K562 (cell line): ENCODE results near the gene PSMD4. TPM values are rescaled to one million over a fixed set of nuclear protein-coding genes. Genes with fewer than 3 reads are reported as not detected.
A peak's percentile ranks its signal among the peaks of the same experiment; 100 is the strongest.

ENCODE experiments used
- ATAC-seq: fragments of 200-7000 bp; cut with Tn5 transposase; 3 replicates; pipeline ENCODE4 v1.9.1; 2020; ENCODE audit warnings: moderate library complexity
- BruUV-seq: library from RNA; stranded (reverse); fragments of 400-500 nt; replicated peaks from 2 replicates; lab custom pipeline; 2021; lab: Mats Ljungman, UMichigan
- CTCF ChIA-PET: fragments of 300-600 bp; formaldehyde crosslinking; extraction: SDS; loops from one replicate; lab custom pipeline; 2021; ENCODE audit warnings: low intra/inter-chr PET ratio; lab: Yijun Ruan, JAX
- POLR2A ChIA-PET: fragments of 300-600, 350-650 bp; sonication (Branson Sonifier 250); formaldehyde crosslinking; extraction: SDS; loops from one replicate; lab custom pipeline; 2021; ENCODE audit warnings: antibody characterized with exemption, inconsistent platforms; lab: Yijun Ruan, JAX
- DNase-seq, 4 experiments: peaks; one replicate each; pipeline versions ENCODE4 v3.0.0 to v3.0.0-alpha.2; 2011 to 2018; ENCODE audit warnings: low spot score in 3 of 4, mixed read lengths in 3 of 4; ENCODE audit errors: extremely low read depth in 1 of 4
- FAIRE-seq: peaks from 2 replicates; lab custom pipeline; 2011; peaks lifted over from hg19 to GRCh38; lab: Jason Lieb, UNC
- H2AFZ ChIP-seq: 2 replicates; pipeline ENCODE4 v1.6.0; 2011; ENCODE audit warnings: low read depth, low read length, control low read depth, inconsistent platforms
- H3K27ac ChIP-seq: fragments of 200-600 bp; 3 replicates; pipeline ENCODE4 v1.8.0; 2011; ENCODE audit warnings: low read depth, mild to moderate bottlenecking, control low read depth, inconsistent platforms, low read length, moderate library complexity, mixed read lengths; ENCODE audit errors: extremely low read depth
- H3K27me3 ChIP-seq, 2 experiments: fragments of 300-600 bp in 1 of 2; 2 replicates in 1 of 2; 3 replicates in 1 of 2; pipeline versions ENCODE4 v1.6.0 to v1.8.0; 2011; ENCODE audit warnings: inconsistent platforms in 2 of 2, low read length in 2 of 2, mild to moderate bottlenecking in 1 of 2, mixed read lengths in 1 of 2, moderate library complexity in 1 of 2; ENCODE audit not compliant: control insufficient read depth in 2 of 2, insufficient read depth in 2 of 2
- H3K36me3 ChIP-seq: fragments of 300-600 bp; 3 replicates; pipeline ENCODE4 v1.8.0; 2011; ENCODE audit warnings: mild to moderate bottlenecking, low read length, inconsistent platforms; ENCODE audit not compliant: control insufficient read depth, insufficient read depth
- H3K4me1 ChIP-seq, 2 experiments: fragments of 200-600 bp in 1 of 2; replicated peaks in 1 of 2; 2 replicates in 1 of 2; 3 replicates in 1 of 2; pipeline versions ENCODE4 v1.5.1 to v1.8.0; 2011; ENCODE audit warnings: inconsistent platforms in 2 of 2, low read length in 2 of 2, mild to moderate bottlenecking in 1 of 2, mixed read lengths in 1 of 2, moderate library complexity in 1 of 2; ENCODE audit not compliant: control insufficient read depth in 2 of 2, insufficient read depth in 2 of 2
- H3K4me2 ChIP-seq: 2 replicates; pipeline ENCODE4 v1.6.1; 2011; ENCODE audit warnings: low read length, control low read depth, inconsistent platforms, mixed read lengths; ENCODE audit not compliant: insufficient read depth
- H3K4me3 ChIP-seq: fragments of 200-600 bp; sonication (generic), shearing (Covaris generic); 2 replicates; pipeline ENCODE4 v1.5.1; 2016; ENCODE audit warnings: control low read depth, inconsistent platforms
- H3K79me2 ChIP-seq: fragments of 200-600 bp; 3 replicates; pipeline ENCODE4 v1.8.0; 2011; ENCODE audit warnings: low read length, inconsistent platforms; ENCODE audit not compliant: control insufficient read depth, insufficient read depth
- H3K9ac ChIP-seq, 2 experiments: 2 replicates each; pipeline versions ENCODE4 v1.6.0 to v1.6.1; 2011; ENCODE audit warnings: low read depth in 2 of 2, low read length in 2 of 2, control low read depth in 1 of 2, inconsistent platforms in 1 of 2, mild to moderate bottlenecking in 1 of 2, mixed read lengths in 1 of 2; ENCODE audit not compliant: insufficient read depth in 1 of 2
- H3K9me1 ChIP-seq: one replicate; pipeline ENCODE4 v1.6.0; 2011; ENCODE audit warnings: inconsistent platforms, mild to moderate bottlenecking, low read length, moderate library complexity; ENCODE audit not compliant: control insufficient read depth, insufficient read depth
- H3K9me3 ChIP-seq: replicated peaks from 2 replicates; pipeline ENCODE4 v1.5.1; 2011; ENCODE audit warnings: low read depth, low read length, inconsistent platforms; ENCODE audit not compliant: control insufficient read depth, insufficient read depth
- H4K20me1 ChIP-seq: replicated peaks from 2 replicates; pipeline ENCODE4 v1.6.1; 2011; ENCODE audit warnings: low read length, inconsistent platforms, mixed read lengths; ENCODE audit not compliant: control insufficient read depth, insufficient read depth
- HNRNPLL ChIP-seq: fragments of 200-400 bp; formaldehyde crosslinking; IDR thresholded peaks from 2 replicates; pipeline ENCODE4 v1.6.1; 2017; ENCODE audit warnings: low read length, low read depth, mild to moderate bottlenecking; ENCODE audit not compliant: poor library complexity, severe bottlenecking
- IFI16 ChIP-seq: fragments of 250-450 bp; sonication (Bioruptor Pico); IDR thresholded peaks from 2 replicates; pipeline ENCODE4 v2.1.2; 2022; ENCODE audit warnings: mild to moderate bottlenecking, inconsistent platforms
- MTF1 ChIP-seq: fragments of 250-450 bp; sonication (Bioruptor Pico); IDR thresholded peaks from 2 replicates; pipeline ENCODE4 v1.9.0; 2021; ENCODE audit warnings: moderate library complexity, mild to moderate bottlenecking, inconsistent platforms, borderline replicate concordance
- PML ChIP-seq: IDR thresholded peaks from 2 replicates; pipeline ENCODE4 v1.6.1; 2012; ENCODE audit warnings: low read length, inconsistent platforms
- RBFOX2 ChIP-seq: fragments of 200-400 bp; formaldehyde crosslinking; IDR thresholded peaks from 2 replicates; pipeline ENCODE4 v1.6.1; 2017; ENCODE audit warnings: low read depth, mild to moderate bottlenecking, low read length, moderate library complexity
- ZHX1 ChIP-seq: fragments of 150-350 bp; conservative IDR thresholded peaks from 2 replicates; pipeline ENCODE4 v1.6.1; 2014; ENCODE audit warnings: low read length
- WGBS: fragments of 100-300 bp; shearing (Covaris generic); methylation state at CpG from one replicate; pipeline ENCODE4 v1.1.6; 2016; ENCODE audit warnings: low coverage, mixed read lengths; ENCODE audit not compliant: insufficient coverage; ENCODE audit errors: missing lambda C conversion rate; 5-methylcytosine and 5-hydroxymethylcytosine counted together
- in situ Hi-C: fragments of 300-500 bp; cut with MboI; formaldehyde crosslinking; loops from 4 replicates; pipeline ENCODE4 v1.15.0; 2018; ENCODE audit warnings: inconsistent platforms, mixed read lengths
- intact Hi-C: fragments of 100-400 bp; cut with micrococcal nuclease; formaldehyde crosslinking; loops from 2 replicates; pipeline ENCODE4 v1.14.2; 2022
- polyA plus RNA-seq, 8 experiments: library from polyadenylated mRNA; depleted of rRNA in 4 of 8; stranded (reverse) in 5 of 8; unstranded in 3 of 8; fragments of >200 nt; fragmentation: Nextera tagmentation in 2 of 8; fragmentation: Illumina TruSeq in 1 of 8; extraction: Ambion mirVana in 2 of 8; extraction: Trizol in 1 of 8; gene quantifications; 2 replicates each; pipeline versions ENCODE4 v1.2.1 to v1.2.3, GENCODE V29; 2011 to 2014; ENCODE audit warnings: inconsistent platforms in 1 of 8, missing spikeins in 1 of 8
- total RNA-seq, 7 experiments: library from RNA; depleted of rRNA in 6 of 7; stranded (reverse); fragments of >200 nt in 6 of 7; fragmentation: Illumina TruSeq in 2 of 7; extraction: Trizol in 2 of 7; gene quantifications; 2 replicates each; pipeline versions ENCODE4 v1.2.1 to v1.2.3, GENCODE V29; 2011 to 2021; ENCODE audit warnings: low replicate concordance in 1 of 7

PSMD4 gene
- total and polyA plus RNA-seq, 9 of the 15 experiments (the other 6 are each of a cell fraction or from before 2014, with no cell fraction given), result 194 to 353 (median 295) TPM

- TF ChIP-seq MTF1 (CRISPR knock-in tag) (no peak), HNRNPLL (no peak), ZHX1 (no peak), PML (no peak)
Observed at GRCh38 chr1:151287767-151288500, 33.4 kb downstream of the PSMD4 start (continued).

- TF ChIP-seq IFI16 (no peak), RBFOX2 (peak; percentile 4; the same call in 1 of the 2 replicates)
- TF ChIP-seq, all 486 proteins: peak for 1
- POLR2A ChIA-PET, result interaction anchor here (0.6 to 1.1 kb wide), 4 partner anchors 12 to 47 kb away, joined by 3 read pairs; no protein-coding TSS in a partner anchor
- peaks cover 87% of the 10 kb centered on the region; the same call in 2 of the 3 replicates for H3K36me3 ChIP-seq
Observed at GRCh38 chr1:151288502-151288901, 34.0 kb downstream of the PSMD4 start.

More at GRCh38 chr1:151288502-151288901, 34.0 kb downstream of the PSMD4 start:
- no peak for DNase-seq
- no peak for FAIRE-seq
- Histone ChIP-seq H3K9me1 (peaks cover 7% of the 10 kb centered on the region), H3K9me3 (no peaks in the 10 kb centered on the region), H3K9ac (0 out of 4 replicates have a peak overlapping the region, but pooled peaks of 1 of the 2 experiments have one; percentile 0), H3K4me3 (no peak overlapping the region), H3K4me2 (no peak overlapping the region), H3K27me3 (no peaks in the 10 kb centered on the region), H3K4me1 (peaks cover 10 to 36% of the 10 kb centered on the region in 2 experiments), H3K79me2 (peaks cover 17% of the 10 kb centered on the region), H4K20me1 (peaks cover 17% of the 10 kb centered on the region), H2AFZ (no peak overlapping the region), H3K27ac (no peak overlapping the region)
- CTCF ChIA-PET, result no interaction called here
- in situ Hi-C loops, result no loop called here
- ATAC-seq, result no peak
- intact Hi-C loops, result loop anchor here (10.0 kb wide), 1 partner anchor 56 kb away; the partner anchor contains the start of gene RFX5
- no TSS peak for BruUV-seq
- WGBS, result 88% methylated on average over 14 of the region's 14 CpGs
